Thyroid gland (tissue), 4 donors: Measurements from ENCODE around the gene LFNG. TPM values are rescaled to one million over a fixed set of nuclear protein-coding genes. Genes with fewer than 3 reads are reported as not detected.

ENCODE experiments used
- DNase-seq, 2 donors: peaks; one replicate each; pipeline ENCODE4 v3.0.0-alpha.2; 2019
- H3K27ac ChIP-seq, 3 donors: fragments of 200-600 bp; sonication (generic); 1 replicate in 2 of 3; 2 replicates in 1 of 3; pipeline ENCODE4 v1.5.1; 2016 to 2019; ENCODE audit warnings: mild to moderate bottlenecking in 1 of 3, moderate library complexity in 1 of 3
- H3K27me3 ChIP-seq: fragments of 200-600 bp; sonication (generic); one replicate; pipeline ENCODE4 v1.5.1; 2019
- H3K36me3 ChIP-seq, 2 donors: fragments of 200-600 bp; sonication (generic); one replicate each; pipeline ENCODE4 v1.5.1; 2016 to 2019
- H3K4me1 ChIP-seq, 2 donors: fragments of 200-600 bp; sonication (generic); one replicate each; pipeline ENCODE4 v1.5.1; 2017 to 2019
- H3K4me3 ChIP-seq, 3 donors: fragments of 200-600 bp; sonication (generic); replicated peaks in 1 of 3; 1 replicate in 2 of 3; 2 replicates in 1 of 3; pipeline ENCODE4 v1.5.1; 2016; ENCODE audit warnings: mild to moderate bottlenecking in 1 of 3
- H3K9me3 ChIP-seq: fragments of 200-600 bp; sonication (generic); one replicate; pipeline ENCODE4 v1.5.1; 2017
- POLR2A ChIP-seq, 2 donors: fragments of 450-650 bp; IDR thresholded peaks; one replicate each; pipeline ENCODE4 v1.6.1; 2017; ENCODE audit warnings: antibody characterized with exemption in 2 of 2, mild to moderate bottlenecking in 2 of 2, moderate library complexity in 1 of 2
- WGBS, 2 donors: methylation state at CpG; one replicate each; pipeline ENCODE4 v1.1.5; 2017; 5-methylcytosine and 5-hydroxymethylcytosine counted together
- intact Hi-C: fragments of 100-400 bp; cut with DNase I; formaldehyde crosslinking; loops from one replicate; pipeline ENCODE4 v1.15.1; 2023
- total RNA-seq, 4 donors: library from RNA; depleted of rRNA; stranded (reverse); fragments of >200 nt; gene quantifications; one replicate each; pipeline ENCODE4 v1.2.3, GENCODE V29; 2016
- TF ChIP-seq, protein P1 (sequence below), 6 experiments: fragments of 200-600 bp in 3 of 6; fragments of 450-650 bp in 3 of 6; sonication (generic) in 3 of 6; IDR thresholded peaks; one replicate each; pipeline ENCODE4 v1.5.1; 2016 to 2019; ENCODE audit warnings: antibody characterized with exemption in 6 of 6, mild to moderate bottlenecking in 2 of 6, inconsistent platforms in 1 of 6, moderate library complexity in 1 of 6

Gene LFNG
- total RNA-seq, 4 donors from 2014 or later, result 3.8 to 6.1 (median 4.8) TPM

- TF ChIP-seq, protein P1, sequence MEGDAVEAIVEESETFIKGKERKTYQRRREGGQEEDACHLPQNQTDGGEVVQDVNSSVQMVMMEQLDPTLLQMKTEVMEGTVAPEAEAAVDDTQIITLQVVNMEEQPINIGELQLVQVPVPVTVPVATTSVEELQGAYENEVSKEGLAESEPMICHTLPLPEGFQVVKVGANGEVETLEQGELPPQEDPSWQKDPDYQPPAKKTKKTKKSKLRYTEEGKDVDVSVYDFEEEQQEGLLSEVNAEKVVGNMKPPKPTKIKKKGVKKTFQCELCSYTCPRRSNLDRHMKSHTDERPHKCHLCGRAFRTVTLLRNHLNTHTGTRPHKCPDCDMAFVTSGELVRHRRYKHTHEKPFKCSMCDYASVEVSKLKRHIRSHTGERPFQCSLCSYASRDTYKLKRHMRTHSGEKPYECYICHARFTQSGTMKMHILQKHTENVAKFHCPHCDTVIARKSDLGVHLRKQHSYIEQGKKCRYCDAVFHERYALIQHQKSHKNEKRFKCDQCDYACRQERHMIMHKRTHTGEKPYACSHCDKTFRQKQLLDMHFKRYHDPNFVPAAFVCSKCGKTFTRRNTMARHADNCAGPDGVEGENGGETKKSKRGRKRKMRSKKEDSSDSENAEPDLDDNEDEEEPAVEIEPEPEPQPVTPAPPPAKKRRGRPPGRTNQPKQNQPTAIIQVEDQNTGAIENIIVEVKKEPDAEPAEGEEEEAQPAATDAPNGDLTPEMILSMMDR (IDR thresholded peaks at IDR 0.05), result no peak
- TF ChIP-seq POLR2A (IDR thresholded peaks at IDR 0.05), result no peak
- no peak for DNase-seq
- Histone ChIP-seq H3K9me3 (no peaks in the 10 kb centered on the region), H3K36me3 (no peaks in the 10 kb centered on the region), H3K27me3 (peaks cover 7% of the 10 kb centered on the region), H3K4me3 (peak overlapping the region in 1 of 3 donors; percentile 31), H3K27ac (peak overlapping the region in 1 of 3 donors; percentile 46), H3K4me1 (peaks cover 36 to 58% of the 10 kb centered on the region in 2 donors)
- intact Hi-C loops, result no loop called here
- WGBS, 2 donors, result 8 to 19% methylated on average over 7 to 11 of the region's 12 CpGs
These were observed 1.3 kb downstream of the LFNG start for GRCh38 chr7:2520761-2521290.

- Histone ChIP-seq H3K9me3 (no peaks in the 10 kb centered on the region), H3K4me1 (peaks cover 36 to 58% of the 10 kb centered on the region in 2 donors), H3K36me3 (no peaks in the 10 kb centered on the region), H3K27ac (peak overlapping the region in 1 of 3 donors; percentile 46), H3K4me3 (peak overlapping the region in 1 of 3 donors; percentile 31), H3K27me3 (peaks cover 7% of the 10 kb centered on the region)
- TF ChIP-seq, protein P1 (IDR thresholded peaks at IDR 0.05), result no peak
- TF ChIP-seq POLR2A (IDR thresholded peaks at IDR 0.05), result no peak
- DNase-seq, result no peak
- 22% methylated on average over 20 of the region's 21 CpGs; no CpG with 5 or more reads in 1 of the 2 donors for WGBS, 2 donors
- intact Hi-C loops, result no loop called here
These were observed 1.8 kb downstream of the LFNG start for GRCh38 chr7:2521341-2521745.

- TF ChIP-seq POLR2A (IDR thresholded peaks at IDR 0.05), result no peak
- TF ChIP-seq, protein P1 (IDR thresholded peaks at IDR 0.05), result no peak
- Histone ChIP-seq H3K27ac (peak overlapping the region in 2 of 3 donors; percentile 19 to 46), H3K4me3 (no peak overlapping the region), H3K4me1 (peaks cover 36 to 58% of the 10 kb centered on the region in 2 donors), H3K9me3 (no peaks in the 10 kb centered on the region), H3K27me3 (peaks cover 7% of the 10 kb centered on the region), H3K36me3 (no peaks in the 10 kb centered on the region)
- intact Hi-C loops, result no loop called here
- 30 to 42% methylated on average over 8 to 14 of the region's 17 CpGs for WGBS, 2 donors
- DNase-seq, result no peak
These were observed 2.5 kb downstream of the LFNG start for GRCh38 chr7:2521952-2522591.

GRCh38 chr7:2522780-2523433 is 3.3 kb downstream of the LFNG start:
- intact Hi-C loops, result no loop called here
- Histone ChIP-seq H3K36me3 (no peaks in the 10 kb centered on the region), H3K4me1 (peaks cover 36 to 58% of the 10 kb centered on the region in 2 donors), H3K9me3 (no peaks in the 10 kb centered on the region), H3K4me3 (peak overlapping the region in 1 of 3 donors; percentile 8), H3K27me3 (peaks cover 7% of the 10 kb centered on the region), H3K27ac (peak overlapping the region in 2 of 3 donors; percentile 19 to 36)
- TF ChIP-seq, protein P1 (IDR thresholded peaks at IDR 0.05), result no peak
- TF ChIP-seq POLR2A (IDR thresholded peaks at IDR 0.05), result no peak
- no peak for DNase-seq
- WGBS, 2 donors, result 48 to 66% methylated on average over 15 to 16 of the region's 19 CpGs
